Ovary (tissue), 3 donors: Measurements from ENCODE around the gene SLC30A7.

ENCODE experiments used
- EP300 ChIP-seq: sonication (generic); formaldehyde crosslinking; IDR thresholded peaks from one replicate; pipeline ENCODE4 v1.6.1; 2017; ENCODE audit warnings: antibody characterized with exemption
- POLR2A ChIP-seq: fragments of 450-650 bp; IDR thresholded peaks from one replicate; pipeline ENCODE4 v1.6.1; 2017; ENCODE audit warnings: antibody characterized with exemption, mild to moderate bottlenecking, moderate library complexity
- TF ChIP-seq, protein P1 (sequence below), 3 donors: fragments of 450-650 bp in 2 of 3; fragments of 200-600 bp in 1 of 3; IDR thresholded peaks; one replicate each; pipeline versions ENCODE4 v1.5.1 to v1.8.0; 2016 to 2022; ENCODE audit warnings: antibody characterized with exemption in 3 of 3, mild to moderate bottlenecking in 1 of 3
- donor health status: DM: no; HTN: no; CAD: no.

DNA sequence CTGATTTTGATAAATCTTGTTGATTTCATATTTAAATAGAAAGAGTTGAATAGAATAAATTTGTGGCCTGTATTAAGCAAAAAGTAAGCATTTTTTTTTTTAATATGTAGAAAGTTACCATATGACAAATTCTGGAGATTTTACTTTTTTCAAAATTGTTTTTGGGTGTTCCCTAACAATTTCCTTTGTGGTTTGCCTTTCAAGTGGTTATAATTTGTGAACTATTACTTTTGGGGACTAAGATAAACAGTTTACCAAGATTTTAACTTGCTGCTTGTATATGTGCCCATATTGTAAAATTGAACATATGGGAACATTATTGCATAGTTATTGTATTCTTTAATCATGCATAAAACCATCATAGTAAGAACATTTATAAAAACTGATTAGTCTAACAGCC lies 34.6 kb downstream of the SLC30A7 start:
- TF ChIP-seq, protein P1, sequence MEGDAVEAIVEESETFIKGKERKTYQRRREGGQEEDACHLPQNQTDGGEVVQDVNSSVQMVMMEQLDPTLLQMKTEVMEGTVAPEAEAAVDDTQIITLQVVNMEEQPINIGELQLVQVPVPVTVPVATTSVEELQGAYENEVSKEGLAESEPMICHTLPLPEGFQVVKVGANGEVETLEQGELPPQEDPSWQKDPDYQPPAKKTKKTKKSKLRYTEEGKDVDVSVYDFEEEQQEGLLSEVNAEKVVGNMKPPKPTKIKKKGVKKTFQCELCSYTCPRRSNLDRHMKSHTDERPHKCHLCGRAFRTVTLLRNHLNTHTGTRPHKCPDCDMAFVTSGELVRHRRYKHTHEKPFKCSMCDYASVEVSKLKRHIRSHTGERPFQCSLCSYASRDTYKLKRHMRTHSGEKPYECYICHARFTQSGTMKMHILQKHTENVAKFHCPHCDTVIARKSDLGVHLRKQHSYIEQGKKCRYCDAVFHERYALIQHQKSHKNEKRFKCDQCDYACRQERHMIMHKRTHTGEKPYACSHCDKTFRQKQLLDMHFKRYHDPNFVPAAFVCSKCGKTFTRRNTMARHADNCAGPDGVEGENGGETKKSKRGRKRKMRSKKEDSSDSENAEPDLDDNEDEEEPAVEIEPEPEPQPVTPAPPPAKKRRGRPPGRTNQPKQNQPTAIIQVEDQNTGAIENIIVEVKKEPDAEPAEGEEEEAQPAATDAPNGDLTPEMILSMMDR (IDR thresholded peaks at IDR 0.05) = no peak
- TF ChIP-seq POLR2A = no peak
- no peak for TF ChIP-seq EP300
